Right kidney (tissue), 1 donor: ENCODE data around the gene CMYA5.
"Not testable (repeated sequence)": the region's sequence is repeated elsewhere in the genome, so short reads cannot be mapped to it uniquely, and the experiment has no call there.

Source experiments
- DNase-seq: peaks from one replicate; pipeline ENCODE4 v3.0.0-alpha.2; 2016

The CMYA5 gene

GRCh38 chr5:79702606-79703380 lies 13.2 kb downstream of the CMYA5 start:
- no peak for DNase-seq

GRCh38 chr5:79703381-79703645 lies 13.7 kb downstream of the CMYA5 start:
- DNase-seq: no peak

- no peak for DNase-seq
Measured at GRCh38 chr5:79704553-79704952, 14.9 kb downstream of the CMYA5 start.

- DNase-seq: no peak
Measured at GRCh38 chr5:79705632-79706031, 16.0 kb downstream of the CMYA5 start.

GRCh38 chr5:79706317-79706716 lies 16.7 kb downstream of the CMYA5 start:
- not testable (repeated sequence) for DNase-seq

- DNase-seq: no peak
Measured at GRCh38 chr5:79707535-79707934, 17.9 kb downstream of the CMYA5 start.

- no peak for DNase-seq
Measured at GRCh38 chr5:79712741-79713140, 23.1 kb downstream of the CMYA5 start.

- no peak for DNase-seq
Measured at GRCh38 chr5:79713727-79714126, 24.1 kb downstream of the CMYA5 start.

GRCh38 chr5:79716839-79717238 lies 27.2 kb downstream of the CMYA5 start:
- DNase-seq: no peak

GRCh38 chr5:79720096-79720495 lies 30.5 kb downstream of the CMYA5 start:
- no peak for DNase-seq

GRCh38 chr5:79727451-79728355 lies 38.1 kb downstream of the CMYA5 start:
- no peak for DNase-seq

- DNase-seq: no peak
Measured at GRCh38 chr5:79728396-79728795, 38.8 kb downstream of the CMYA5 start.

- DNase-seq: no peak
Measured at GRCh38 chr5:79729679-79730078, 40.0 kb downstream of the CMYA5 start.

GRCh38 chr5:79730564-79730963 lies 40.9 kb downstream of the CMYA5 start:
- DNase-seq: no peak

- DNase-seq: no peak
Measured at GRCh38 chr5:79731775-79732174, 42.1 kb downstream of the CMYA5 start.

GRCh38 chr5:79736528-79737514 lies 47.2 kb downstream of the CMYA5 start:
- no peak for DNase-seq

- no peak for DNase-seq
Measured at GRCh38 chr5:79738349-79738748, 48.7 kb downstream of the CMYA5 start.

GRCh38 chr5:79742549-79743136 lies 53.0 kb downstream of the CMYA5 start:
- no peak for DNase-seq

- DNase-seq: no peak
Measured at GRCh38 chr5:79743846-79744605, 54.4 kb downstream of the CMYA5 start.

- no peak for DNase-seq
Measured at GRCh38 chr5:79745255-79745654, 55.6 kb downstream of the CMYA5 start.
